Panc1 (cell line): ENCODE data around the gene C3orf49.

Experiments used
- POLR2AphosphoS5 ChIP-seq: IDR thresholded peaks from 2 replicates; pipeline ENCODE4 v1.6.1; 2012; ENCODE audit warnings: mild to moderate bottlenecking, low read depth, low read length, moderate library complexity
- SIN3A ChIP-seq: IDR thresholded peaks from 2 replicates; pipeline ENCODE4 v1.6.1; 2012; ENCODE audit warnings: low read depth, mild to moderate bottlenecking, low read length, moderate library complexity, borderline replicate concordance; ENCODE audit not compliant: insufficient read depth
- TCF7L2 ChIP-seq: IDR thresholded peaks from 2 replicates; pipeline ENCODE4 v1.6.1; 2011; ENCODE audit warnings: mild to moderate bottlenecking, low read depth, low read length, inconsistent platforms
- TF ChIP-seq, protein P1 (sequence below): fragments of 450-650 bp; IDR thresholded peaks from 2 replicates; pipeline ENCODE4 v1.5.1; 2017; ENCODE audit warnings: mild to moderate bottlenecking
- TF ChIP-seq, protein P2 (sequence below), 2 experiments: IDR thresholded peaks; 2 replicates each; pipeline ENCODE4 v1.6.1; 2011 to 2012; ENCODE audit warnings: low read depth in 2 of 2, control low read depth in 1 of 2, low read length in 1 of 2, mild to moderate bottlenecking in 1 of 2, moderate library complexity in 1 of 2; ENCODE audit not compliant: insufficient read depth in 1 of 2

DNA sequence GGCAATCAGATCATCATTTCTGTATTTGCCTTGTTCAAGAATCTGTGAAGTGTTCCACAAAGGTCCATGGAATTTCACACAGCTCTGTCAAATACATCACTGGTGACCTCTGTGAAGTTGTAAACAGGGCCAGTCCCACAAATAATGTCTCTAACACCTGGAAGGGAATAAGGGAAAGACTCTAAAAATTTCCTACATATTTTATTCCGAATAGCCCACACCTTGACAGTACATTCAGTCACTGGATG, at the start of gene C3orf49:
- TF ChIP-seq, protein P1, sequence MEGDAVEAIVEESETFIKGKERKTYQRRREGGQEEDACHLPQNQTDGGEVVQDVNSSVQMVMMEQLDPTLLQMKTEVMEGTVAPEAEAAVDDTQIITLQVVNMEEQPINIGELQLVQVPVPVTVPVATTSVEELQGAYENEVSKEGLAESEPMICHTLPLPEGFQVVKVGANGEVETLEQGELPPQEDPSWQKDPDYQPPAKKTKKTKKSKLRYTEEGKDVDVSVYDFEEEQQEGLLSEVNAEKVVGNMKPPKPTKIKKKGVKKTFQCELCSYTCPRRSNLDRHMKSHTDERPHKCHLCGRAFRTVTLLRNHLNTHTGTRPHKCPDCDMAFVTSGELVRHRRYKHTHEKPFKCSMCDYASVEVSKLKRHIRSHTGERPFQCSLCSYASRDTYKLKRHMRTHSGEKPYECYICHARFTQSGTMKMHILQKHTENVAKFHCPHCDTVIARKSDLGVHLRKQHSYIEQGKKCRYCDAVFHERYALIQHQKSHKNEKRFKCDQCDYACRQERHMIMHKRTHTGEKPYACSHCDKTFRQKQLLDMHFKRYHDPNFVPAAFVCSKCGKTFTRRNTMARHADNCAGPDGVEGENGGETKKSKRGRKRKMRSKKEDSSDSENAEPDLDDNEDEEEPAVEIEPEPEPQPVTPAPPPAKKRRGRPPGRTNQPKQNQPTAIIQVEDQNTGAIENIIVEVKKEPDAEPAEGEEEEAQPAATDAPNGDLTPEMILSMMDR, result no peak
- TF ChIP-seq TCF7L2 (no peak), SIN3A (no peak), POLR2AphosphoS5 (no peak)
- TF ChIP-seq, protein P2, sequence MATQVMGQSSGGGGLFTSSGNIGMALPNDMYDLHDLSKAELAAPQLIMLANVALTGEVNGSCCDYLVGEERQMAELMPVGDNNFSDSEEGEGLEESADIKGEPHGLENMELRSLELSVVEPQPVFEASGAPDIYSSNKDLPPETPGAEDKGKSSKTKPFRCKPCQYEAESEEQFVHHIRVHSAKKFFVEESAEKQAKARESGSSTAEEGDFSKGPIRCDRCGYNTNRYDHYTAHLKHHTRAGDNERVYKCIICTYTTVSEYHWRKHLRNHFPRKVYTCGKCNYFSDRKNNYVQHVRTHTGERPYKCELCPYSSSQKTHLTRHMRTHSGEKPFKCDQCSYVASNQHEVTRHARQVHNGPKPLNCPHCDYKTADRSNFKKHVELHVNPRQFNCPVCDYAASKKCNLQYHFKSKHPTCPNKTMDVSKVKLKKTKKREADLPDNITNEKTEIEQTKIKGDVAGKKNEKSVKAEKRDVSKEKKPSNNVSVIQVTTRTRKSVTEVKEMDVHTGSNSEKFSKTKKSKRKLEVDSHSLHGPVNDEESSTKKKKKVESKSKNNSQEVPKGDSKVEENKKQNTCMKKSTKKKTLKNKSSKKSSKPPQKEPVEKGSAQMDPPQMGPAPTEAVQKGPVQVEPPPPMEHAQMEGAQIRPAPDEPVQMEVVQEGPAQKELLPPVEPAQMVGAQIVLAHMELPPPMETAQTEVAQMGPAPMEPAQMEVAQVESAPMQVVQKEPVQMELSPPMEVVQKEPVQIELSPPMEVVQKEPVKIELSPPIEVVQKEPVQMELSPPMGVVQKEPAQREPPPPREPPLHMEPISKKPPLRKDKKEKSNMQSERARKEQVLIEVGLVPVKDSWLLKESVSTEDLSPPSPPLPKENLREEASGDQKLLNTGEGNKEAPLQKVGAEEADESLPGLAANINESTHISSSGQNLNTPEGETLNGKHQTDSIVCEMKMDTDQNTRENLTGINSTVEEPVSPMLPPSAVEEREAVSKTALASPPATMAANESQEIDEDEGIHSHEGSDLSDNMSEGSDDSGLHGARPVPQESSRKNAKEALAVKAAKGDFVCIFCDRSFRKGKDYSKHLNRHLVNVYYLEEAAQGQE (IDR thresholded peaks at IDR 0.05; ENCODE audit: insufficient read depth in 1 of 2, low read depth in 2 of 2, low read length in 1 of 2), result no peak
